HL-60 (cell line): ENCODE results near the gene OR5AN1.
"Not testable (repeated sequence)": the region's sequence is repeated elsewhere in the genome, so short reads cannot be mapped to it uniquely, and the experiment has no call there.

Experiments used
- POLR2AphosphoS5 ChIP-seq: IDR thresholded peaks from 2 replicates; pipeline ENCODE4 v1.6.1; 2012; ENCODE audit warnings: low read depth
- TF ChIP-seq, protein P1 (sequence below): IDR thresholded peaks from one replicate; pipeline ENCODE4 v1.5.1; 2011; ENCODE audit warnings: low read length, control low read depth, inconsistent platforms; ENCODE audit not compliant: insufficient read depth

DNA sequence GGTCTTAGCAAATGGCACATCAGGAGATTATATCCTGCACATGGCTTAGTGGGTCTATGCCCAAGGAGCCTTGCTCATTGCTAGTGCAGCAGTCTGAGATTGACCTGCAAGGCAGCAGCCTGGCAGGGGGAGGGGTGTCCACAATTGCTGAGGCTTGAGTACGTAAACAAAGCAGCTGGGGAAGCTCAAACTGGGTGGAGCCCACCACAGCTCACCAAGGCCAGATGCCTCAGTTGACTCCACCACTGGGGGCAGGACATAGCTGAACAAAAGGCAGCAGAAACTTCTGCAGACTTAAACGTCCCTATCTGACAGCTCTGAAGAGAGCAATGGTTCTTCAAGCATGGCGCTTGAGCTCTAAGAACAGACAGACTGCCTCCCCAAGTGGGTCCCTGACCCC, 13.6 kb downstream of the OR5AN1 start:
- TF ChIP-seq, protein P1, sequence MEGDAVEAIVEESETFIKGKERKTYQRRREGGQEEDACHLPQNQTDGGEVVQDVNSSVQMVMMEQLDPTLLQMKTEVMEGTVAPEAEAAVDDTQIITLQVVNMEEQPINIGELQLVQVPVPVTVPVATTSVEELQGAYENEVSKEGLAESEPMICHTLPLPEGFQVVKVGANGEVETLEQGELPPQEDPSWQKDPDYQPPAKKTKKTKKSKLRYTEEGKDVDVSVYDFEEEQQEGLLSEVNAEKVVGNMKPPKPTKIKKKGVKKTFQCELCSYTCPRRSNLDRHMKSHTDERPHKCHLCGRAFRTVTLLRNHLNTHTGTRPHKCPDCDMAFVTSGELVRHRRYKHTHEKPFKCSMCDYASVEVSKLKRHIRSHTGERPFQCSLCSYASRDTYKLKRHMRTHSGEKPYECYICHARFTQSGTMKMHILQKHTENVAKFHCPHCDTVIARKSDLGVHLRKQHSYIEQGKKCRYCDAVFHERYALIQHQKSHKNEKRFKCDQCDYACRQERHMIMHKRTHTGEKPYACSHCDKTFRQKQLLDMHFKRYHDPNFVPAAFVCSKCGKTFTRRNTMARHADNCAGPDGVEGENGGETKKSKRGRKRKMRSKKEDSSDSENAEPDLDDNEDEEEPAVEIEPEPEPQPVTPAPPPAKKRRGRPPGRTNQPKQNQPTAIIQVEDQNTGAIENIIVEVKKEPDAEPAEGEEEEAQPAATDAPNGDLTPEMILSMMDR: not testable (repeated sequence)
- TF ChIP-seq POLR2AphosphoS5: not testable (repeated sequence)
